Globus pallidus (tissue), 1 donor: Measurements from ENCODE around the gene SLC12A7.
"Not testable (repeated sequence)": the region's sequence is repeated elsewhere in the genome, so short reads cannot be mapped to it uniquely, and the experiment has no call there.

ENCODE experiments used
- DNase-seq: peaks from one replicate; pipeline ENCODE4 v3.0.0-alpha.2; 2015; ENCODE audit warnings: low spot score

Gene SLC12A7

DNA sequence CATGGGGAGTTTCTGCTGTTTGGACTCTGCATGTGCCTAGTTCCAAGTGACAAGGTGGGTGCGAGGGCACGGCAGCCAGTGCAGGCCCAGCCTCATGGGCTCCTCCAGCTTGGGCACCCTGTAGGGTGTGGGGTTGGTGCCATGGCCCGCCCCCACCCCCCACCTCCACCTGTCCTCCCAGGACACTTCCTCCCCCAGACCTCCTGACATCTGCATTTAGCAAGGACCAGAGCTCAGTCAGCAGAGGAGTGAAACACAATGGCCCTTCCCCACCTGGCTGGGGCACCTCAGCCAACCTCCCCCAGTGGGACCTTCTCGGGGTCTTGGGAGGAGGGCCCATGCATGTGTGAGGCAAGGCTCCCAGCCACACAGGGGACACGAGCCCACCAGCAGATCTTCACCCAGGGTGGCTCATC lies 105.2 kb downstream of the SLC12A7 start:
- no peak for DNase-seq

DNA sequence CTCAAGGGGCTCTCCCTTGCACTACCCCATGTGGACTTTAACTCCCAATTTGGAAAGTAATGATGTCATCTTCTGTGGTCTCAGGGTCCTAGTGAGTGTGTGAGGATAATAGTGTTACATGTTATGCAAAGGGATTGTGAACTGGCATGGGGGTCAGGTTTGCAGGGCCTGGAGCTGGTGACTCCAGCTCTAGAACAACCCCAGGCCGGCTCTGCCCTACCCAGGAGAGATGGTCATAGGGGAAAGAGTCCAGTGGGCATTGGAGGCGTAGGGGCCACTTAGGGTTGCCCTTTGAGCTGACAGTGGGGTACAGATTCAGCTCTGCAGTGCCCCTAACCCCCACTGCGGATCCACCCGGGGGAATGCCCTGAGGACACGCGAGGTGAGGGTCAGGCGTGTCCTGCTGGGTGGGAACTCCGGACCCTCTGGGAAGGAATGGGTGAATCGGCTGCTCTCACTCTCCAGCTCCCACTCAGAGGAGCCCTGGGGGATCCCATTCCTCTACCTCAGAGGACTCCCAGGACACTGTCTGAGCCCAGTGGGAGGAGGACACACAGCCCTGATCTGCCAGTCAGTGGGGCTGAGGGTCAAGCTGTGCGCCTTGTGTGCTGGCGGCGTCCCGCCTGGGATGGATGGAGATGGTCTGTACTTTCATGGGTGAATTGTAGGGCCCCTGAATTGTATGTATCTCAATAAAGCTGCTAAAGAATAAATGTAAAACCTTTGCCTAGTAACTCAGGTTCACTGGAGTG lies 105.8 kb downstream of the SLC12A7 start:
- no peak for DNase-seq

DNA sequence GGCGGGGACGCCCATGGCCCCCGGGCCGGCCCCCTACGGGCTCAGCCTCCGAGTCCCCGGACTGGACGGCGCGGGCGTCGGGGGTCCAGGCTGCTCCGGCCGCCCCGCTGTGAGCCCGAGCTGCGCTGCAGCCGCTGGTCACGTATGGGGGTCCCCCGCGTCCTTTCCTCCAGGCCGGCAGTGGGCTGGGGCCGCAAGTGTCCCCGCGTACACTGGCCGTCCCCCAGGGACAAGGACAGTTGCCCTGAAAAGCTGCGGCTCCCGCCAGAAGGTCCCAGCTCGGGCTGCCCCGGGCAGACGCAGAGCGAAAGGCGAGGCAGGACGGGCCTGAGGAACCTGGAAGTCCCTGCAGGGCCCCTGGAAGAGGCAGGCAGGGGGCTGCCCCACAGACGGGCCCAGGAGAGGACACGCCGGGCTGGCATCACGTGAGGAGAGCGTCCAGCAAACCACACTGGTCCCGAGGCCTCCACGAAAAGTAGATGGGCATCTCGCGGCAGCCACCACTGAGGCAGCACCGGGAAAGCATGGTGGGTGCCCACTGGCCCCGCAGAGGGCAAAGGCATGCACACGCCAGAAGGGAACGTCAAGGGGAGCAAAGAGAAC lies 106.5 kb downstream of the SLC12A7 start:
- DNase-seq, result no peak

DNA sequence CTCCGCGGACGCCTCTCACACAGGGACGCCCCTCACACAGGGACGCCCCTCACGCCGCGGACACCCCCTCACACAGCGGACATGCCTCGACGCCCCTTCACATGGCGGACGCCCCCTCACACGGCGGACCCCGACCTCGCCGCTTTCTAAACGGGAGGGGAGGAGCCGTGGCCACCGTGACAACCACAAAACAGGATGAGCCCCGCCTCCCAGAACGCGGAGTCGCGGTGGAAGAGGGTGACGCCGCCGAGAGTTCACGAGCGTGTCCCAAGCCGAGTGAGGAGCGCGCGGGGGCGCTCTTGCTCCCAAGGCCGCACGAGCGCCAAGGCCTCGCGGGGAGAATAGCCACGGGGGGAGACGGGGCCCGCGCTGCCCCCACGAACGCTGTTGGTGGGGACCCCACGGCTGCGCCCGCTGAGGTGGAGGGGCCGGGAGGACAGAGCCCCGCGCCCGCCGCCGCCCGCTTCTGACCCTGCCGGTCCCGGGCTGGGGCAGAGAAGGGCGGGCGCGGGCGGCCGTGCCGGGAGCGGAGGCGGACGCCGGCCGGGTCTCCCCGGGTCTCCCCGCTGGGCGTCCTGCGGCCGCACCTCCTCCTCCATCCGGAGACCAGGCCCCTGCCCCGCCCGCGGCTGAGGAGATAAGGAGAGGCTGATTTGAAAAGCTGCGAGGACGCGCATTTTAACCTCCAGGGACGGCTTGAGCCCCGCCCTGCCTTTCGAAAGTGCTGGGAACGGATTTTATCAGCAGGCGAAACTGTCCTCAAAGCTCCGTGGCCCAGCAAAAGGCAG lies 107.2 kb downstream of the SLC12A7 start:
- DNase-seq, result peak; percentile 17

DNA sequence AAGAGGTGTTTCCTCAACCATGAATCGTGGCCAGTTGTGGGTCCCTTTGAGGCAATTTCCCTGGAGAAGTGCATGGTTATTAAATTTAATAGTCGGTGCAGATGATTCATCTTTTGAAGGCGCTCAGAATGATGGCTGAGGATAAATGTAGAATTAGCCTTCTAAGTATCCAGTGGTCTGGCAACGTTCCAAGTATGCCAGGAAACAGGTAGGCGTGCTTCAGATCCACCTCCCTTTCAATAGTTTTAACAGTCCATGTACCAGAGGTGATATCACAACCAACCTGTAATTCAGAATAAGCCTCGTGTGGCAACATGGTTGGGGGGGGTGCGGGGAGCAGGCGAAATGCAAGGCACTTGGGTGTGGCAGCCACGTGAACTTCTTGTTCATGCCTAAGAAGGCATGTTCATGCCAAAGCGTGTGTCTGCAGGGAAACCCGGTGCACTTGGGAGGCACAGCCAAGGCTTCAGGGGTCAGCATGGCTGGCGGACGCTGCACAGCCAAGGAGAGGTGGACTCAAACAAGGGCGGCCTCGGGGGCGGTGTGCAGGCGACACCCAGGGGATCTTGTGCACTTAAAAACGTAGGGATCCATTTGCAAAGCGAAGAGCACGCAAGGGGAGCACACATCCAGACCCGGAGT lies 108.4 kb downstream of the SLC12A7 start:
- DNase-seq, result no peak

DNA sequence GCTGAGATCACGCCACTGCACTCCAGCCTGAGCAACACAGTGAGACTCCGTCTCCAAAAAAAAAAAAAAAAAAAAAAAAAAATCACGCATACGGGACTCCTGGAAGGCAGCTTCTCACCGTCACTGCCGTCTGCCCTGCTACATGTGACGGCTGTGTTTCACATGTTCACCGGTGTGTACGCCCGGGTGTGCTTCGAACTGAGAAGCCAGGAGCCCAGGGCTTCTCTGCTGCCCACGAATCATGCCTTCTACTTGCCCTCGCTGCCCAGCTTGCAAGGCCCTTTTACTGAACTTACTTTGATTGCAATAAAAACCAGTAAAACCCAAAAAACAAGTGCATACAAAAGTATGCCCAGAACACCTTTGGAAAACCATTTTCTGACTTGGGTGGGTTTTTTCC lies 109.0 kb downstream of the SLC12A7 start:
- no peak for DNase-seq

DNA sequence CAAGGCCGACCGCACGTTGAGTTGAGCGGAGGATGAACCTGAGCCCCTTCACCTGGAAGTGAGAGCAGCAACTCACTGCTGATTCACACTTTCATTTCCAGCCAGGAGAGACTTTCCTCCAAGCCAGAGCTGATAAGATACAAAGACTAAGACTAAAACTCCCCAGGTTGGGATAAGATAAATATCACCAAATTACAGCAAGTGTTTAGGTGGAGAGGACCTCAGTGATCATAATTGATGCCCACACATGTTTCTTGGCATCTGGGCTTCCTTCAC lies 109.7 kb downstream of the SLC12A7 start:
- no peak for DNase-seq

DNA sequence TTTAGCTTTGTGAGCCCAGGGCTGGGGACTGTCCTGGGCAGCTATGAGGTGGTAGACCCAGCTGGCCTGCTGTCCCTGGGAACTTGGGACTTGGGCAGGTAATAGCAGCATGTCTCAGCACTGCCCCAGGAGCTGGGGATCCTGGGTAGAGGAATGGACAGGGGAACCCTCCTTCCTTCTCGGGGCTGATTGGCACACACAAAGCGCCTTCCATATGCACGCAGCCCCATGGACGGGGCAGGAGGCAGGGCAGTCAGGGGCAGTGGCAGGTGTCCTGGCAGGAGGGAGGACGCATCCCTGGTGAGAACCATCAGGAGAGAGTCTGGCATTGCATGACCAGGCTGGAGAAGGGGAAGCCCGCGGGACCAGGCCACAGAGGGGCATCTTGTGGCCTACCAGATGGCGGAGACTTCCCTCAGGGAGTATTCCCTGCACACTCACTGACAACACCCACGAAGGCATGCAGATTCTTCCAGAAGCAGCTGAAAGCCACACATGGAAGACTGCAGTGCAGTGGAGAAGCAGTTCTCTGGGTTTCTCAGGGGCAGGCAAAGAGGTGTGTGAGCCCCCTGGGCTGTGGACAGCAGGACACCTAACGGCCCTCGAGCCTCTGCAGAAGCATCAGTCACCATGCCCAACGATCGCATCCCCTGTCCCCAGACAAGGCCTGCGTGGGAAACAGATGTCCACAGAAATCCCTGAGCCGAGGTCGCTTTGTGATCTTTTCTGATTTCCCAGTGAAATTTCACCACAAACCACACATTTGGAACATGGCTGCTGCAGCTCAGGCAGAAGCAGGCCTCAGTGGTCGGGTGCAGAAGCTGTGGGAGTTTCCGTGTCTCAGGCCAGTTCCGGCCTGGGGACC lies 110.2 kb downstream of the SLC12A7 start:
- DNase-seq, result no peak

DNA sequence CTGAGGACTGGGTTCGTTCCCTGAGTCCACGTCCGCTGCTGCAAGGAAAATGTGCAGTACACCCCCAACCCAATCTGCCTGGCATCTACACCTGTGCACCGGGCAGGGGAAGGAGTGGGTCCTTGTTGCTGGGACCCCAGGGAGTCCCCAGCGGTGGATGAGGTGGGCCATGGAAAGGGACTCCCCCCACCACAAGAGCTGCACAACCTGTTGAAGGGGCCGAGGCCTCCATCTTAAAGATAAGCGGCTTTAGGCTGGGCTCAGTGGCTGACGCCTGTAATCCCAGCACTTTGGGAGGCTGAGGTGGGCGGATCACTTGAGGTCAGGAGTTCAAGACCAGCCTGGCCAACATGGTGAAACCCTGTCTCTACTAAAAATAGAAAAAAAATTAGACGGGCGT lies 111.0 kb downstream of the SLC12A7 start:
- not testable (repeated sequence) for DNase-seq
